ENCODE data around the gene INTS2. TPM values are rescaled to one million over a fixed set of nuclear protein-coding genes. Genes with fewer than 3 reads are reported as not detected.
"Not testable (repeated sequence)": the region's sequence is repeated elsewhere in the genome, so short reads cannot be mapped to it uniquely, and the experiment has no call there.

INTS2 gene
- total RNA-seq, 1 donor from 2014 or later = 12.3 TPM

- Mint-ChIP-seq H3K9me3 (ENCODE audit: unreplicated experiment) (no peaks in the 10 kb centered on the region), H3K27ac (ENCODE audit: unreplicated experiment) (no peak overlapping the region), H3K4me1 (ENCODE audit: unreplicated experiment) (no peaks in the 10 kb centered on the region), H3K27me3 (ENCODE audit: unreplicated experiment) (no peaks in the 10 kb centered on the region), H3K36me3 (ENCODE audit: low read depth, unreplicated experiment) (peaks cover 3% of the 10 kb centered on the region), H3K4me3 (ENCODE audit: unreplicated experiment) (no peak overlapping the region)
- TF ChIP-seq CTCF (IDR thresholded peaks at IDR 0.05; ENCODE audit: unreplicated experiment) = no peak
- DNase-seq (ENCODE audit: low spot score) = no peak
Measured at GRCh38 chr17:61821655-61822054, 106.1 kb downstream of the INTS2 start.

- H3K36me3 Mint-ChIP-seq (ENCODE audit: low read depth, unreplicated experiment); H3K9me3 Mint-ChIP-seq (ENCODE audit: unreplicated experiment); H3K4me1 Mint-ChIP-seq (ENCODE audit: unreplicated experiment); DNase-seq (ENCODE audit: low spot score); H3K27me3 Mint-ChIP-seq (ENCODE audit: unreplicated experiment); H3K4me3 Mint-ChIP-seq (ENCODE audit: unreplicated experiment); H3K27ac Mint-ChIP-seq (ENCODE audit: unreplicated experiment): not testable (repeated sequence)
Measured at GRCh38 chr17:61819265-61819664, 108.5 kb downstream of the INTS2 start.

GRCh38 chr17:61818225-61818624 is 109.6 kb downstream of the INTS2 start:
- no peak overlapping the region for H3K27ac Mint-ChIP-seq (ENCODE audit: unreplicated experiment)
- DNase-seq (ENCODE audit: low spot score) = no peak

GRCh38 chr17:61817452-61817851 is 110.3 kb downstream of the INTS2 start:
- H3K27ac Mint-ChIP-seq (ENCODE audit: unreplicated experiment) = no peak overlapping the region
- no peak overlapping the region for H3K4me3 Mint-ChIP-seq (ENCODE audit: unreplicated experiment)
- no peak for TF ChIP-seq CTCF (IDR thresholded peaks at IDR 0.05; ENCODE audit: unreplicated experiment)
- no peaks in the 10 kb centered on the region for H3K4me1 Mint-ChIP-seq (ENCODE audit: unreplicated experiment)
- no peaks in the 10 kb centered on the region for H3K9me3 Mint-ChIP-seq (ENCODE audit: unreplicated experiment)
- no peak for DNase-seq (ENCODE audit: low spot score)
- H3K27me3 Mint-ChIP-seq (ENCODE audit: unreplicated experiment) = no peaks in the 10 kb centered on the region
- peaks cover 3% of the 10 kb centered on the region for H3K36me3 Mint-ChIP-seq (ENCODE audit: low read depth, unreplicated experiment)

More at GRCh38 chr17:61818225-61818624, 109.6 kb downstream of the INTS2 start:
- peaks cover 3% of the 10 kb centered on the region for H3K36me3 Mint-ChIP-seq (ENCODE audit: low read depth, unreplicated experiment)
- H3K4me1 Mint-ChIP-seq (ENCODE audit: unreplicated experiment) = no peaks in the 10 kb centered on the region
- no peaks in the 10 kb centered on the region for H3K9me3 Mint-ChIP-seq (ENCODE audit: unreplicated experiment)
- H3K27me3 Mint-ChIP-seq (ENCODE audit: unreplicated experiment) = no peaks in the 10 kb centered on the region
- H3K4me3 Mint-ChIP-seq (ENCODE audit: unreplicated experiment) = no peak overlapping the region
- no peak for TF ChIP-seq CTCF (IDR thresholded peaks at IDR 0.05; ENCODE audit: unreplicated experiment)

- no peak overlapping the region for H3K27ac Mint-ChIP-seq (ENCODE audit: unreplicated experiment)
- H3K27me3 Mint-ChIP-seq (ENCODE audit: unreplicated experiment) = no peaks in the 10 kb centered on the region
- no peak for TF ChIP-seq CTCF (IDR thresholded peaks at IDR 0.05; ENCODE audit: unreplicated experiment)
- no peaks in the 10 kb centered on the region for H3K9me3 Mint-ChIP-seq (ENCODE audit: unreplicated experiment)
- no peaks in the 10 kb centered on the region for H3K4me1 Mint-ChIP-seq (ENCODE audit: unreplicated experiment)
- H3K4me3 Mint-ChIP-seq (ENCODE audit: unreplicated experiment) = no peak overlapping the region
- DNase-seq (ENCODE audit: low spot score) = no peak
- H3K36me3 Mint-ChIP-seq (ENCODE audit: low read depth, unreplicated experiment) = peaks cover under 1% of the 10 kb centered on the region
Measured at GRCh38 chr17:61816538-61816937, 111.2 kb downstream of the INTS2 start.
